H1 (cell line): ENCODE data around the gene RHOBTB1. TPM values are rescaled to one million over a fixed set of nuclear protein-coding genes. Genes with fewer than 3 reads are reported as not detected.

Source experiments
- CTCF ChIA-PET: fragments of 300-600 bp; sonication (Branson Sonifier 250); formaldehyde crosslinking; loops from one replicate; lab custom pipeline; 2021; ENCODE audit not compliant: partially characterized antibody; lab: Charles Lee
- POLR2A ChIA-PET: fragments of 300-600 bp; sonication (Branson Sonifier 250); formaldehyde crosslinking; loops from one replicate; lab custom pipeline; 2021; ENCODE audit warnings: inconsistent platforms; ENCODE audit not compliant: partially characterized antibody; lab: Charles Lee
- DNase-seq, 2 experiments: peaks; one replicate each; pipeline versions ENCODE4 v3.0.0 to v3.0.0-alpha.2; 2010 to 2022; ENCODE audit warnings: low spot score in 2 of 2, low read depth in 1 of 2, mixed read lengths in 1 of 2
- FAIRE-seq: peaks from 2 replicates; lab custom pipeline; 2011; peaks lifted over from hg19 to GRCh38; lab: Jason Lieb, UNC
- H2AFZ ChIP-seq: 2 replicates; pipeline ENCODE4 v1.8.1; 2012; ENCODE audit warnings: low read length, inconsistent platforms
- H2AK5ac ChIP-seq: 2 replicates; pipeline ENCODE4 v1.6.1; 2013; ENCODE audit warnings: low read depth, low read length
- H2BK120ac ChIP-seq: replicated peaks from 2 replicates; pipeline ENCODE3; 2013; ENCODE audit warnings: low read depth, low read length, inconsistent platforms
- H2BK12ac ChIP-seq: 2 replicates; pipeline ENCODE4 v1.6.1; 2013; ENCODE audit warnings: low read depth, low read length
- H2BK15ac ChIP-seq: 2 replicates; pipeline ENCODE4 v1.6.1; 2013; ENCODE audit warnings: low read length
- H2BK20ac ChIP-seq: 2 replicates; pipeline ENCODE4 v1.6.1; 2013; ENCODE audit warnings: low read length
- H2BK5ac ChIP-seq: 2 replicates; pipeline ENCODE4 v1.6.1; 2013; ENCODE audit warnings: low read depth, low read length
- H3K14ac ChIP-seq: 2 replicates; pipeline ENCODE4 v1.6.1; 2013; ENCODE audit warnings: inconsistent platforms; ENCODE audit not compliant: insufficient read length
- H3K18ac ChIP-seq: 2 replicates; pipeline ENCODE4 v1.6.1; 2013; ENCODE audit warnings: low read length; ENCODE audit errors: extremely low read depth
- H3K23ac ChIP-seq: 2 replicates; pipeline ENCODE4 v1.6.1; 2013; ENCODE audit warnings: inconsistent platforms; ENCODE audit not compliant: insufficient read length
- H3K23me2 ChIP-seq: 2 replicates; pipeline ENCODE4 v1.6.1; 2013; ENCODE audit warnings: low read depth, low read length
- H3K27ac ChIP-seq: 2 replicates; pipeline ENCODE4 v1.6.1; 2011; ENCODE audit warnings: low read depth, low read length, inconsistent platforms
- H3K27me3 ChIP-seq, 4 experiments: replicated peaks in 1 of 4; 1 replicate in 1 of 4; 2 replicates in 3 of 4; pipeline versions ENCODE4 v1.6.1 to v1.8.1; 2011 to 2013; ENCODE audit warnings: low read length in 3 of 4, mild to moderate bottlenecking in 3 of 4, inconsistent platforms in 2 of 4, mixed read lengths in 2 of 4, moderate library complexity in 1 of 4; ENCODE audit not compliant: control insufficient read depth in 3 of 4, insufficient read depth in 3 of 4; ENCODE audit errors: extremely low read depth in 1 of 4
- H3K36me3 ChIP-seq, 4 experiments: 2 replicates each; pipeline versions ENCODE4 v1.6.1 to v1.8.1; 2011 to 2013; ENCODE audit warnings: mild to moderate bottlenecking in 4 of 4, low read length in 3 of 4, moderate library complexity in 2 of 4, control low read depth in 1 of 4, inconsistent platforms in 1 of 4; ENCODE audit not compliant: insufficient read depth in 4 of 4, control insufficient read depth in 2 of 4
- H3K4ac ChIP-seq: replicated peaks from 2 replicates; pipeline ENCODE3; 2013; ENCODE audit warnings: low read length, low read depth, mixed read lengths, inconsistent platforms; ENCODE audit not compliant: insufficient read length
- H3K4me1 ChIP-seq, 4 experiments: replicated peaks in 1 of 4; 1 replicate in 1 of 4; 2 replicates in 3 of 4; pipeline versions ENCODE4 v1.6.1 to v1.8.1; 2011 to 2013; ENCODE audit warnings: low read length in 3 of 4, inconsistent platforms in 2 of 4, mixed read lengths in 1 of 4; ENCODE audit not compliant: insufficient read depth in 4 of 4, control insufficient read depth in 3 of 4
- H3K4me2 ChIP-seq, 2 experiments: 2 replicates each; pipeline versions ENCODE4 v1.6.1 to v1.8.1; 2011 to 2013; ENCODE audit warnings: low read depth in 2 of 2, low read length in 2 of 2, control low read depth in 1 of 2, inconsistent platforms in 1 of 2, mild to moderate bottlenecking in 1 of 2; ENCODE audit not compliant: insufficient read depth in 1 of 2
- H3K4me3 ChIP-seq, 4 experiments: fragments of 200-600, 300-600 bp in 1 of 4; sonication (generic), shearing (Covaris generic), sonication (Bioruptor Twin) in 1 of 4; 2 replicates each; pipeline versions ENCODE4 v1.5.1 to v1.8.1; 2011 to 2016; ENCODE audit warnings: low read length in 4 of 4, low read depth in 3 of 4, control low read depth in 2 of 4, inconsistent platforms in 2 of 4, mild to moderate bottlenecking in 2 of 4, mixed read lengths in 1 of 4, moderate library complexity in 1 of 4; ENCODE audit not compliant: insufficient read depth in 2 of 4; ENCODE audit errors: extremely low read depth in 1 of 4
- H3K56ac ChIP-seq: replicated peaks from 2 replicates; pipeline ENCODE3; 2013; ENCODE audit warnings: low read depth, mild to moderate bottlenecking, mixed read lengths, low read length, inconsistent platforms; ENCODE audit not compliant: insufficient read length
- H3K79me1 ChIP-seq: 2 replicates; pipeline ENCODE4 v1.6.1; 2013; ENCODE audit warnings: low read depth, low read length, control low read depth
- H3K79me2 ChIP-seq, 2 experiments: 2 replicates each; pipeline versions ENCODE4 v1.6.1 to v1.8.1; 2012 to 2013; ENCODE audit warnings: low read length in 2 of 2, mild to moderate bottlenecking in 2 of 2, inconsistent platforms in 1 of 2; ENCODE audit not compliant: insufficient read depth in 2 of 2, control insufficient read depth in 1 of 2
- H3K9ac ChIP-seq, 4 experiments: replicated peaks in 1 of 4; 1 replicate in 1 of 4; 2 replicates in 3 of 4; pipeline versions ENCODE4 v1.6.1 to v1.8.1; 2011 to 2013; ENCODE audit warnings: low read depth in 3 of 4, low read length in 3 of 4, control low read depth in 2 of 4, mild to moderate bottlenecking in 2 of 4, moderate library complexity in 2 of 4, inconsistent platforms in 1 of 4; ENCODE audit errors: extremely low read depth in 1 of 4
- H3K9me3 ChIP-seq, 2 experiments: 2 replicates each; pipeline versions ENCODE4 v1.6.1 to v1.8.1; 2012 to 2013; ENCODE audit warnings: mild to moderate bottlenecking in 2 of 2, moderate library complexity in 2 of 2, control low read depth in 1 of 2, inconsistent platforms in 1 of 2, low read depth in 1 of 2, low read length in 1 of 2, mixed read lengths in 1 of 2; ENCODE audit not compliant: insufficient read depth in 2 of 2
- H4K20me1 ChIP-seq, 2 experiments: replicated peaks in 1 of 2; 2 replicates each; pipeline versions ENCODE3 to v1.8.1; 2011 to 2013; ENCODE audit warnings: inconsistent platforms in 2 of 2, low read length in 2 of 2, mild to moderate bottlenecking in 1 of 2; ENCODE audit not compliant: insufficient read depth in 2 of 2, control insufficient read depth in 1 of 2
- H4K5ac ChIP-seq: 2 replicates; pipeline ENCODE4 v1.6.1; 2013; ENCODE audit warnings: low read length, low read depth, mixed read lengths, inconsistent platforms; ENCODE audit not compliant: insufficient read length
- H4K8ac ChIP-seq: 2 replicates; pipeline ENCODE4 v1.8.0; 2013; ENCODE audit warnings: mild to moderate bottlenecking, moderate library complexity, low read length, inconsistent platforms; ENCODE audit not compliant: insufficient read depth; ENCODE audit errors: extremely low read depth
- H4K91ac ChIP-seq: replicated peaks from 2 replicates; pipeline ENCODE3; 2013; ENCODE audit warnings: low read length, mixed read lengths, inconsistent platforms; ENCODE audit not compliant: insufficient read length
- CHD2 ChIP-seq: IDR thresholded peaks from 2 replicates; pipeline ENCODE4 v1.6.1; 2012; ENCODE audit warnings: low read length, improper control_type of control experiment
- CTBP2 ChIP-seq: IDR thresholded peaks from 2 replicates; pipeline ENCODE4 v1.7.0; 2011; ENCODE audit warnings: borderline replicate concordance, mild to moderate bottlenecking, moderate library complexity, mixed read lengths, low read length; ENCODE audit not compliant: insufficient read depth, insufficient read length
- GABPA ChIP-seq: IDR thresholded peaks from 2 replicates; pipeline ENCODE4 v1.6.1; 2011; ENCODE audit warnings: mild to moderate bottlenecking, low read length, moderate library complexity, borderline replicate concordance; ENCODE audit not compliant: insufficient read depth
- KDM4A ChIP-seq: IDR thresholded peaks from one replicate; pipeline ENCODE4 v1.7.1; 2012; ENCODE audit warnings: low read depth, mild to moderate bottlenecking, moderate library complexity, low read length, inconsistent platforms; ENCODE audit not compliant: severe bottlenecking
- RAD21 ChIP-seq, 2 experiments: IDR thresholded peaks in 1 of 2; conservative IDR thresholded peaks in 1 of 2; 2 replicates each; pipeline ENCODE4 v1.6.1; 2011; ENCODE audit warnings: low read depth in 2 of 2, low read length in 2 of 2, improper control_type of control experiment in 1 of 2, inconsistent platforms in 1 of 2, mild to moderate bottlenecking in 1 of 2, moderate library complexity in 1 of 2
- RBBP5 ChIP-seq: IDR thresholded peaks from 2 replicates; pipeline ENCODE4 v1.7.1; 2012; ENCODE audit warnings: low read depth, mild to moderate bottlenecking, inconsistent platforms, low read length, moderate library complexity, borderline replicate concordance
- RFX5 ChIP-seq: IDR thresholded peaks from 2 replicates; pipeline ENCODE4 v1.6.1; 2011; ENCODE audit warnings: low read depth, low read length, improper control_type of control experiment, borderline replicate concordance
- SIRT6 ChIP-seq: IDR thresholded peaks from one replicate; pipeline ENCODE4 v1.7.1; 2012; ENCODE audit warnings: low read length, inconsistent platforms
- TAF1 ChIP-seq: IDR thresholded peaks from 2 replicates; pipeline ENCODE4 v1.6.1; 2011; ENCODE audit warnings: mild to moderate bottlenecking, low read depth, low read length
- YY1 ChIP-seq: IDR thresholded peaks from 2 replicates; pipeline ENCODE4 v1.6.1; 2011; ENCODE audit warnings: low read depth, mild to moderate bottlenecking, low read length
- WGBS, 2 experiments: shearing (Covaris generic) in 1 of 2; methylation state at CpG; one replicate each; pipeline versions ENCODE4 v1.1.6 to v1.1.7; 2013 to 2015; ENCODE audit warnings: low lambda C conversion rate in 2 of 2, mixed read lengths in 2 of 2, inconsistent platforms in 1 of 2, low coverage in 1 of 2, missing lambda C conversion rate in 1 of 2; ENCODE audit not compliant: insufficient replicate concordance in 2 of 2, insufficient coverage in 1 of 2, insufficient read length in 1 of 2; ENCODE audit errors: extremely low coverage in 1 of 2, missing lambda C conversion rate in 1 of 2; 5-methylcytosine and 5-hydroxymethylcytosine counted together
- polyA plus RNA-seq, 7 experiments: library from polyadenylated mRNA; depleted of rRNA in 3 of 7; stranded (reverse) in 5 of 7; unstranded in 2 of 7; fragments of >200 nt in 5 of 7; fragments of 200-250 nt in 2 of 7; gene quantifications; 1 replicate in 5 of 7; 2 replicates in 1 of 7; 4 replicates in 1 of 7; pipeline versions ENCODE4 v1.2.1 to v1.2.3, GENCODE V29; 2011 to 2013; ENCODE audit warnings: missing spikeins in 2 of 7, mixed read lengths in 2 of 7
- total RNA-seq: library from RNA; stranded (reverse); fragmentation: NEBNext Ultra II Directional; extraction: Animal tissue kit (Norgen Biotek cat#: 25700); gene quantifications from 2 replicates; pipeline ENCODE4 v1.2.1, GENCODE V29; 2021
- TF ChIP-seq, protein P1 (sequence below), 3 experiments: IDR thresholded peaks; 1 replicate in 2 of 3; 2 replicates in 1 of 3; pipeline versions ENCODE4 v1.5.1 to v1.6.1; 2011; ENCODE audit warnings: low read length in 3 of 3, mild to moderate bottlenecking in 3 of 3, inconsistent platforms in 2 of 3, low read depth in 1 of 3, moderate library complexity in 1 of 3; ENCODE audit not compliant: insufficient read depth in 1 of 3; ENCODE audit errors: control extremely low read depth in 1 of 3

RHOBTB1 gene
- total and polyA plus RNA-seq, 2 of the 8 experiments (the other 6 are each of a cell fraction or from before 2014, with no cell fraction given), result 6.1 to 7.4 TPM

DNA sequence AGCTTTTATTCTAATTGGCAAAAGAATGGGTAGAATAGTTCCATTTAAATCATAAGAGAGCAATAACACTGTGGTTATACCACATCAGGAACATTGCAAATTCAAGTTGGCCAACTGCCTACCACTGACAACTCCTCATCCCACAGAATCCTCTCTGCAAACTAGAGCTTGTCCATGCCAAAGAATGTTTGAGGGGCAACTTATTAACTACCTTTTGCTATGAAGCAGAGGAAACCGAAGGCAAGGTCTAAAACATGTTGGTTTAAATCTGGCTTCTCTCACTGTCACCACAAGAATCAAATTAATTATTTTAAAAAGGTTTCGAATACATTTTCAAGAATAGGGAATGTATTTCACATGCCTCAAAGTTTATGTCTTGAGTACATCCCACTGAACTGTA lies 36.0 kb downstream of the RHOBTB1 start:
- H3K4me3 ChIP-seq, result no peak overlapping the region
- H3K9ac ChIP-seq, result no peak overlapping the region
- H3K23me2 ChIP-seq, result no peaks in the 10 kb centered on the region
- no peak overlapping the region for H3K4ac ChIP-seq
- TF ChIP-seq SIRT6 (no peak), YY1 (no peak), CHD2 (no peak), GABPA (no peak), RFX5 (no peak), RAD21 (IDR thresholded peaks at IDR 0.05 in 1 of 2, conservative IDR thresholded peaks at IDR 0.05 in 1 of 2; ENCODE audit: low read depth in 2 of 2, low read length in 2 of 2) (no peak), TAF1 (no peak), KDM4A (no peak), RBBP5 (no peak), CTBP2 (no peak)
- TF ChIP-seq, protein P1, sequence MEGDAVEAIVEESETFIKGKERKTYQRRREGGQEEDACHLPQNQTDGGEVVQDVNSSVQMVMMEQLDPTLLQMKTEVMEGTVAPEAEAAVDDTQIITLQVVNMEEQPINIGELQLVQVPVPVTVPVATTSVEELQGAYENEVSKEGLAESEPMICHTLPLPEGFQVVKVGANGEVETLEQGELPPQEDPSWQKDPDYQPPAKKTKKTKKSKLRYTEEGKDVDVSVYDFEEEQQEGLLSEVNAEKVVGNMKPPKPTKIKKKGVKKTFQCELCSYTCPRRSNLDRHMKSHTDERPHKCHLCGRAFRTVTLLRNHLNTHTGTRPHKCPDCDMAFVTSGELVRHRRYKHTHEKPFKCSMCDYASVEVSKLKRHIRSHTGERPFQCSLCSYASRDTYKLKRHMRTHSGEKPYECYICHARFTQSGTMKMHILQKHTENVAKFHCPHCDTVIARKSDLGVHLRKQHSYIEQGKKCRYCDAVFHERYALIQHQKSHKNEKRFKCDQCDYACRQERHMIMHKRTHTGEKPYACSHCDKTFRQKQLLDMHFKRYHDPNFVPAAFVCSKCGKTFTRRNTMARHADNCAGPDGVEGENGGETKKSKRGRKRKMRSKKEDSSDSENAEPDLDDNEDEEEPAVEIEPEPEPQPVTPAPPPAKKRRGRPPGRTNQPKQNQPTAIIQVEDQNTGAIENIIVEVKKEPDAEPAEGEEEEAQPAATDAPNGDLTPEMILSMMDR (IDR thresholded peaks at IDR 0.05; ENCODE audit: control extremely low read depth in 1 of 3, insufficient read depth in 1 of 3, low read depth in 1 of 3, low read length in 3 of 3), result no peak
- TF ChIP-seq, all 59 proteins: peak for 0
- Histone ChIP-seq H3K18ac (no peak overlapping the region), H2BK12ac (no peak overlapping the region), H3K4me2 (no peak overlapping the region), H3K23ac (no peak overlapping the region), H3K4me1 (no peaks in the 10 kb centered on the region), H2BK5ac (no peak overlapping the region), H2BK15ac (no peak overlapping the region), H3K27ac (no peak overlapping the region), H2BK120ac (no peak overlapping the region), H4K8ac (no peak overlapping the region), H3K36me3 (no peaks in the 10 kb centered on the region; a peak in 3 of 8 replicates), H3K79me2 (no peaks in the 10 kb centered on the region), H4K20me1 (no peaks in the 10 kb centered on the region), H2BK20ac (no peak overlapping the region), H3K27me3 (no peaks in the 10 kb centered on the region), H2AK5ac (no peak overlapping the region), H3K9me3 (peaks cover 0 to 5% of the 10 kb centered on the region in 2 experiments; a peak in 2 of 4 replicates), H3K56ac (no peak overlapping the region), H2AFZ (no peak overlapping the region), H4K5ac (no peak overlapping the region), H3K79me1 (no peaks in the 10 kb centered on the region), H3K14ac (no peak overlapping the region), H4K91ac (no peak overlapping the region)
- no peak for FAIRE-seq
- 95% methylated on average over 2 of the region's 2 CpGs; no CpG with 5 or more reads in 1 of the 2 experiments for WGBS, 2 experiments
- CTCF ChIA-PET, result interaction anchor here (1.1 to 2.6 kb wide), 4 partner anchors 8 to 39 kb away, joined by 3 to 9 read pairs (median 4); no protein-coding TSS in a partner anchor
- DNase-seq, result no peak
- POLR2A ChIA-PET, result no interaction called here
